Endothelial cell of umbilical vein (primary cell): ENCODE measurements around the gene SPACA4.

Source experiments
- EZH2 ChIP-seq: IDR thresholded peaks from 2 replicates; pipeline ENCODE4 v1.6.1; 2012; ENCODE audit warnings: borderline replicate concordance, low read depth, mild to moderate bottlenecking, moderate library complexity, low read length, inconsistent platforms; ENCODE audit not compliant: severe bottlenecking
- GATA2 ChIP-seq: IDR thresholded peaks from 2 replicates; pipeline ENCODE4 v1.7.0; 2011; ENCODE audit warnings: low read depth, mild to moderate bottlenecking, moderate library complexity, mixed read lengths, low read length; ENCODE audit not compliant: insufficient read length, insufficient read depth
- JUN ChIP-seq: IDR thresholded peaks from 2 replicates; pipeline ENCODE4 v1.6.1; 2011; ENCODE audit warnings: borderline replicate concordance, low read depth; ENCODE audit not compliant: insufficient read length, insufficient read depth
- MYC ChIP-seq: IDR thresholded peaks from one replicate; pipeline ENCODE4 v1.6.1; 2011; ENCODE audit warnings: mild to moderate bottlenecking, low read depth, low read length
- POLR2A ChIP-seq: IDR thresholded peaks from 2 replicates; pipeline ENCODE4 v1.6.1; 2012; ENCODE audit warnings: low read depth, mild to moderate bottlenecking, control low read depth, low read length
- POLR2AphosphoS5 ChIP-seq: IDR thresholded peaks from 2 replicates; pipeline ENCODE4 v1.6.1; 2012; ENCODE audit warnings: low read depth, mild to moderate bottlenecking, control low read depth, low read length, moderate library complexity; ENCODE audit not compliant: insufficient read depth
- TF ChIP-seq, protein P1 (sequence below), 2 donors: IDR thresholded peaks; 1 replicate in 1 of 2; 2 replicates in 1 of 2; pipeline ENCODE4 v1.5.1; 2011; ENCODE audit warnings: low read length in 2 of 2, mild to moderate bottlenecking in 2 of 2, moderate library complexity in 2 of 2, control low read depth in 1 of 2, inconsistent platforms in 1 of 2, low read depth in 1 of 2; ENCODE audit not compliant: insufficient read depth in 1 of 2; ENCODE audit errors: extremely low read depth in 1 of 2
- TF ChIP-seq, protein P2 (sequence below): IDR thresholded peaks from 2 replicates; pipeline ENCODE4 v1.6.1; 2011; ENCODE audit not compliant: insufficient read depth, insufficient read length

DNA sequence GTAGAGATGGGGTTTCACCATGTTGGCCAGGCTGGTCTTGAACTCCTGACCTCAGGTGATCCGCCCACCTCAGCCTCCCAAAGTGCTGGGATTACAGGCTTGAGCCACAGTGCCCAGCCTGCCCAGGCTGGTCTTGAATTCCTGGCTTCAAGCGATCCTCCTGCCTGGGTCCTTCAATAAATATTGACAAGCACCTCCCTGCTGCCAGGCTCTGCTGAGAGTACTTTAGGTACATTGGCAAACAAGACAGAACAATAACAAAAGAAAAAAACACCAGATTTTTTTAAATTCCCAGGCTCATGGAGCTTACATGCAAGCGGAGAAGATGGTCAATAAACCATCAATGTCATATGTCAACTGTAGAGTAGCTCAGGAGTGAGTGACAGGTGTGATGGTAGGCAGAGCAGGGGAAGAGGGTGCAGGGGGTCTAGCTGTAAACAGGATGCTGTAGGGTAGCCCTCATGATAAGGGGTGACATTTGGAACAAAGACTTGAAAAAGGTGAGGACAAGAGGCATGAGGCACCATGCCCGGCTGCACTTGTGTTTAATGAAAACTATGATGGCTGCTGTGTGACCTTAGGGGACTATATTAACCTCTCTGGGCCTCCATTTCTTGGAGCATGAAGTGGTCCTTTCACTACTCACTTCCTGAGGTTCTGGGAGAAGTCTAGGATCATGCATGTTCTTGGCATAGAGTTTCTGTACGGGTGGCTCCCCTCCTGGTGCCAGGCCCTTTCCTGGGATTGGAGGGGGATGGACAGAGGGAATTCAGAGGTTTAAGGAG, 35.0 kb upstream of the SPACA4 start:
- TF ChIP-seq, protein P1, sequence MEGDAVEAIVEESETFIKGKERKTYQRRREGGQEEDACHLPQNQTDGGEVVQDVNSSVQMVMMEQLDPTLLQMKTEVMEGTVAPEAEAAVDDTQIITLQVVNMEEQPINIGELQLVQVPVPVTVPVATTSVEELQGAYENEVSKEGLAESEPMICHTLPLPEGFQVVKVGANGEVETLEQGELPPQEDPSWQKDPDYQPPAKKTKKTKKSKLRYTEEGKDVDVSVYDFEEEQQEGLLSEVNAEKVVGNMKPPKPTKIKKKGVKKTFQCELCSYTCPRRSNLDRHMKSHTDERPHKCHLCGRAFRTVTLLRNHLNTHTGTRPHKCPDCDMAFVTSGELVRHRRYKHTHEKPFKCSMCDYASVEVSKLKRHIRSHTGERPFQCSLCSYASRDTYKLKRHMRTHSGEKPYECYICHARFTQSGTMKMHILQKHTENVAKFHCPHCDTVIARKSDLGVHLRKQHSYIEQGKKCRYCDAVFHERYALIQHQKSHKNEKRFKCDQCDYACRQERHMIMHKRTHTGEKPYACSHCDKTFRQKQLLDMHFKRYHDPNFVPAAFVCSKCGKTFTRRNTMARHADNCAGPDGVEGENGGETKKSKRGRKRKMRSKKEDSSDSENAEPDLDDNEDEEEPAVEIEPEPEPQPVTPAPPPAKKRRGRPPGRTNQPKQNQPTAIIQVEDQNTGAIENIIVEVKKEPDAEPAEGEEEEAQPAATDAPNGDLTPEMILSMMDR (IDR thresholded peaks at IDR 0.05; ENCODE audit: extremely low read depth in 1 of 2, insufficient read depth in 1 of 2, low read depth in 1 of 2, low read length in 2 of 2) = no peak
- TF ChIP-seq, protein P2, sequence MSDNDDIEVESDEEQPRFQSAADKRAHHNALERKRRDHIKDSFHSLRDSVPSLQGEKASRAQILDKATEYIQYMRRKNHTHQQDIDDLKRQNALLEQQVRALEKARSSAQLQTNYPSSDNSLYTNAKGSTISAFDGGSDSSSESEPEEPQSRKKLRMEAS = no peak
- no peak for TF ChIP-seq EZH2
- TF ChIP-seq POLR2A = no peak
- no peak for TF ChIP-seq POLR2AphosphoS5
- TF ChIP-seq GATA2 = no peak
- no peak for TF ChIP-seq MYC
- no peak for TF ChIP-seq JUN
